OCI-LY7 (cell line): ENCODE data around the gene OGFR.

Experiments
- EZH2phosphoT487 ChIP-seq: fragments of 200-600 bp; sonication (generic); IDR thresholded peaks from 2 replicates; pipeline ENCODE4 v1.6.1; 2018; ENCODE audit warnings: low read depth, borderline replicate concordance, mild to moderate bottlenecking, mixed run types, antibody characterized with exemption, low read length, moderate library complexity, mixed read lengths
- TF ChIP-seq, protein P1 (sequence below): fragments of 200-600 bp; sonication (generic); conservative IDR thresholded peaks from 2 replicates; pipeline ENCODE4 v1.5.1; 2014; ENCODE audit warnings: mild to moderate bottlenecking, antibody characterized with exemption, low read length, moderate library complexity, mixed read lengths

- TF ChIP-seq, protein P1, sequence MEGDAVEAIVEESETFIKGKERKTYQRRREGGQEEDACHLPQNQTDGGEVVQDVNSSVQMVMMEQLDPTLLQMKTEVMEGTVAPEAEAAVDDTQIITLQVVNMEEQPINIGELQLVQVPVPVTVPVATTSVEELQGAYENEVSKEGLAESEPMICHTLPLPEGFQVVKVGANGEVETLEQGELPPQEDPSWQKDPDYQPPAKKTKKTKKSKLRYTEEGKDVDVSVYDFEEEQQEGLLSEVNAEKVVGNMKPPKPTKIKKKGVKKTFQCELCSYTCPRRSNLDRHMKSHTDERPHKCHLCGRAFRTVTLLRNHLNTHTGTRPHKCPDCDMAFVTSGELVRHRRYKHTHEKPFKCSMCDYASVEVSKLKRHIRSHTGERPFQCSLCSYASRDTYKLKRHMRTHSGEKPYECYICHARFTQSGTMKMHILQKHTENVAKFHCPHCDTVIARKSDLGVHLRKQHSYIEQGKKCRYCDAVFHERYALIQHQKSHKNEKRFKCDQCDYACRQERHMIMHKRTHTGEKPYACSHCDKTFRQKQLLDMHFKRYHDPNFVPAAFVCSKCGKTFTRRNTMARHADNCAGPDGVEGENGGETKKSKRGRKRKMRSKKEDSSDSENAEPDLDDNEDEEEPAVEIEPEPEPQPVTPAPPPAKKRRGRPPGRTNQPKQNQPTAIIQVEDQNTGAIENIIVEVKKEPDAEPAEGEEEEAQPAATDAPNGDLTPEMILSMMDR = no peak
- TF ChIP-seq EZH2phosphoT487 = no peak
Observed at GRCh38 chr20:62792182-62792939, 12.3 kb upstream of the OGFR start.
